ENCODE data around the gene ANKMY1. TPM values are rescaled to one million over a fixed set of nuclear protein-coding genes. Genes with fewer than 3 reads are reported as not detected.

Gene ANKMY1
- total RNA-seq, 1 experiment from 2014 or later: 85.7 TPM

DNA sequence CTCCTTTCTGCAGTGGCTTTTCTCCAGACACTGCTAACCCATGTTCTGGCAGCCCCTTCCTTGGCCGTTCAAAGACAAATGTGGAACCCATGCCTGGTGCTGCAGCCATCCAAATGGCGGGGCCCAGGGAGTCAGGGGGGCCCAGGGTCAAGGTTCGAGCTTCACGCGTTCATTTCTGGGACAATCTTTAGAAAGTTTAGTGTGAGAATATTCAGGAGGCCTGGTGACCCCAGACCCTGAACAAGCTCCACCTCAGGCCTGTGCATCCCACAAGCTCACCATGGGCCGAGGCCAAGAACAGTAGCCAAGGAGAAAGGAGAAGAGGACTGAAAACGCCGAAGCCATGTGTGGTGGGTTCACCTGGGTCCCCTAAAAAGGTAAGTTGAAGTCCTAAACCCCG is 54.4 kb downstream of the ANKMY1 start:
- TF ChIP-seq, protein P1, sequence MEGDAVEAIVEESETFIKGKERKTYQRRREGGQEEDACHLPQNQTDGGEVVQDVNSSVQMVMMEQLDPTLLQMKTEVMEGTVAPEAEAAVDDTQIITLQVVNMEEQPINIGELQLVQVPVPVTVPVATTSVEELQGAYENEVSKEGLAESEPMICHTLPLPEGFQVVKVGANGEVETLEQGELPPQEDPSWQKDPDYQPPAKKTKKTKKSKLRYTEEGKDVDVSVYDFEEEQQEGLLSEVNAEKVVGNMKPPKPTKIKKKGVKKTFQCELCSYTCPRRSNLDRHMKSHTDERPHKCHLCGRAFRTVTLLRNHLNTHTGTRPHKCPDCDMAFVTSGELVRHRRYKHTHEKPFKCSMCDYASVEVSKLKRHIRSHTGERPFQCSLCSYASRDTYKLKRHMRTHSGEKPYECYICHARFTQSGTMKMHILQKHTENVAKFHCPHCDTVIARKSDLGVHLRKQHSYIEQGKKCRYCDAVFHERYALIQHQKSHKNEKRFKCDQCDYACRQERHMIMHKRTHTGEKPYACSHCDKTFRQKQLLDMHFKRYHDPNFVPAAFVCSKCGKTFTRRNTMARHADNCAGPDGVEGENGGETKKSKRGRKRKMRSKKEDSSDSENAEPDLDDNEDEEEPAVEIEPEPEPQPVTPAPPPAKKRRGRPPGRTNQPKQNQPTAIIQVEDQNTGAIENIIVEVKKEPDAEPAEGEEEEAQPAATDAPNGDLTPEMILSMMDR (conservative IDR thresholded peaks at IDR 0.05): no peak
- TF ChIP-seq EZH2 (IDR thresholded peaks at IDR 0.05; ENCODE audit: low read depth): no peak
- no TSS peak for BruUV-seq (replicated peaks)
- H3K4me2 ChIP-seq: no peak overlapping the region
- no peaks in the 10 kb centered on the region for H3K9me2 ChIP-seq (ENCODE audit: insufficient read depth)
- H3K4me3 ChIP-seq: no peak overlapping the region
- H3F3A ChIP-seq (ENCODE audit: insufficient read depth, low read depth): no peaks in the 10 kb centered on the region
- no peak for DNase-seq
- H3K27me3 ChIP-seq (ENCODE audit: insufficient read depth, low read depth): no peaks in the 10 kb centered on the region
- peaks cover 5% of the 10 kb centered on the region; the same call in 1 of the 2 replicates for H3K36me3 ChIP-seq (ENCODE audit: low read depth)
- CTCF ChIA-PET: no interaction called here
- POLR2A ChIA-PET (ENCODE audit: unreplicated experiment): no interaction called here
- intact Hi-C loops (cut with micrococcal nuclease; ENCODE audit: unreplicated experiment): no loop called here
- H4K20me1 ChIP-seq (ENCODE audit: insufficient read depth): 0 out of 2 replicates have a peak, but pooled peaks cover 6% of the 10 kb centered on the region
- H2AFZ ChIP-seq: no peak overlapping the region
- no peaks in the 10 kb centered on the region for H3K4me1 ChIP-seq (replicated peaks; ENCODE audit: insufficient read depth)
- H3K9me3 ChIP-seq (ENCODE audit: insufficient read depth, low read depth): no peaks in the 10 kb centered on the region
- no peak overlapping the region for H3K27ac ChIP-seq
- no peaks in the 10 kb centered on the region for H3K79me2 ChIP-seq (ENCODE audit: low read depth)

DNA sequence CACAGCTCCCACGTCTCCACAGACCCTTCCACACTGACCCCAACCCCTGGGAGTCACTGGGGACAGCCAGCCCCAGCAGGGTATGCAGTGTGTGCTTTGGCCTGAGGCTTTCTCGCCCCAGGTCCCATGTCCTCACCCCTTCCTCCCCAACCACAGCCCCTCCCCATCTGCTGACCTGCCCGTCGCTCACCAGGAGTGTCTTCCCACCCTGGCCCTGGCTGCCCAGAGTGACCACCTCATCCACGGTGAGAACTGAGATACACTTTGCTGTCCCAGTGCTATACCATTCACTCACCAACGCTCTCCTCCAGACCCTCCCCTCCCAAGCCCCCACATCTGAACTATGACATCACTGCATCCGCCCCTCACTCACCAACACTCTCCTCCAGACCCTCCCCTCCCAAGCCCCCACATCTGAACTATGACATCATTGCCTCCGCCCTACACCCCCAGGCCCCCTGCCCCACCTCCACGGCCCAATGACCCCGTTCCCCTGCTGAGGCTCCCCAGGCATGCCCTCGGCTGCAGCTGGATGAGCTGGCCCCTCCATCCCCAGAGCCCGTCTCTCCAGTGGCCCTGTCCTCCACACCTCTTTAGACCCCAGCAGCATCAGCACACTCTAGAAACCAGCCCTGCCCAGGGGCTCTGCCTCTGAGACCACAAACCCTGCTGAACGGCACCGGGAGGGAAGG is 55.2 kb downstream of the ANKMY1 start:
- CTCF ChIA-PET: no interaction called here
- no peak overlapping the region for H3K4me2 ChIP-seq
- no peaks in the 10 kb centered on the region for H3K4me1 ChIP-seq (replicated peaks; ENCODE audit: insufficient read depth)
- H3K27ac ChIP-seq: no peak overlapping the region
- no peak for DNase-seq
- intact Hi-C loops (cut with micrococcal nuclease; ENCODE audit: unreplicated experiment): no loop called here
- POLR2A ChIA-PET (ENCODE audit: unreplicated experiment): no interaction called here
- no peaks in the 10 kb centered on the region for H3K79me2 ChIP-seq (ENCODE audit: low read depth)
- 0 out of 2 replicates have a peak, but pooled peaks cover 6% of the 10 kb centered on the region for H4K20me1 ChIP-seq (ENCODE audit: insufficient read depth)
- H3K27me3 ChIP-seq (ENCODE audit: insufficient read depth, low read depth): no peaks in the 10 kb centered on the region
- H3F3A ChIP-seq (ENCODE audit: insufficient read depth, low read depth): peaks cover 4% of the 10 kb centered on the region; the same call in 1 of the 2 replicates
- TF ChIP-seq, protein P1 (conservative IDR thresholded peaks at IDR 0.05): no peak
- no peak for TF ChIP-seq EZH2 (IDR thresholded peaks at IDR 0.05; ENCODE audit: low read depth)
- H3K9me2 ChIP-seq (ENCODE audit: insufficient read depth): no peaks in the 10 kb centered on the region
- no peak overlapping the region for H2AFZ ChIP-seq
- no peaks in the 10 kb centered on the region for H3K9me3 ChIP-seq (ENCODE audit: insufficient read depth, low read depth)
- peaks cover 11% of the 10 kb centered on the region for H3K36me3 ChIP-seq (ENCODE audit: low read depth)
- no TSS peak for BruUV-seq (replicated peaks)
- no peak overlapping the region for H3K4me3 ChIP-seq

DNA sequence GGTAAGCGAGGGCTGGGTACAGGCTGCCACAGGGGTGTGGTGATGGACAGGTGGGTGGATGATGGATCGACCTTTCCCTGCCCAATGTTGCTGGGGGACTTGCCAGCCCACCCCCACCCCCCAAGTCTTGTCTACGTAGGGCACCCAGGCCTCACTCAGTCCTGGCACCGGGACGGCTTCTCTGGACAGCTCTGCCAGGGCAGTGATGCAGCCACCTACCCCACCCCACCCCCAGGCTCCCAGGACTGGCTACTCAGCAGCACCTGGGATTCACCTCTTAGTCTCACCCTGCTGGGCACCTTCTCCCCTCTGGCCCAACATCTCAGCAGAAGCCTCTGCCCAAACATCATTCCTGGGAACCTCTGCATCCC is 55.7 kb downstream of the ANKMY1 start:
- intact Hi-C loops (cut with micrococcal nuclease; ENCODE audit: unreplicated experiment): no loop called here
- Histone ChIP-seq H3K9me3 (ENCODE audit: insufficient read depth, low read depth) (no peaks in the 10 kb centered on the region), H3F3A (ENCODE audit: insufficient read depth, low read depth) (peaks cover 8% of the 10 kb centered on the region; the same call in 1 of the 2 replicates), H2AFZ (no peak overlapping the region), H3K79me2 (ENCODE audit: low read depth) (no peaks in the 10 kb centered on the region), H3K9me2 (ENCODE audit: insufficient read depth) (no peaks in the 10 kb centered on the region), H3K27ac (no peak overlapping the region), H3K4me2 (no peak overlapping the region), H4K20me1 (ENCODE audit: insufficient read depth) (0 out of 2 replicates have a peak, but pooled peaks cover 6% of the 10 kb centered on the region), H3K36me3 (ENCODE audit: low read depth) (peaks cover 16% of the 10 kb centered on the region), H3K4me1 (replicated peaks; ENCODE audit: insufficient read depth) (no peaks in the 10 kb centered on the region), H3K27me3 (ENCODE audit: insufficient read depth, low read depth) (no peaks in the 10 kb centered on the region), H3K4me3 (no peak overlapping the region)
- no TSS peak for BruUV-seq (replicated peaks)
- TF ChIP-seq, protein P1 (conservative IDR thresholded peaks at IDR 0.05): no peak
- TF ChIP-seq EZH2 (IDR thresholded peaks at IDR 0.05; ENCODE audit: low read depth): no peak
- POLR2A ChIA-PET (ENCODE audit: unreplicated experiment): no interaction called here
- no peak for DNase-seq
- CTCF ChIA-PET: no interaction called here
